ENCODE results near the gene XRCC1. TPM values are rescaled to one million over a fixed set of nuclear protein-coding genes. Genes with fewer than 3 reads are reported as not detected.
A peak's percentile ranks its signal among the peaks of the same experiment; 100 is the strongest.

The XRCC1 gene
- polyA plus RNA-seq, 3 donors: 13.1 to 23.0 (median 19.3) TPM

DNA sequence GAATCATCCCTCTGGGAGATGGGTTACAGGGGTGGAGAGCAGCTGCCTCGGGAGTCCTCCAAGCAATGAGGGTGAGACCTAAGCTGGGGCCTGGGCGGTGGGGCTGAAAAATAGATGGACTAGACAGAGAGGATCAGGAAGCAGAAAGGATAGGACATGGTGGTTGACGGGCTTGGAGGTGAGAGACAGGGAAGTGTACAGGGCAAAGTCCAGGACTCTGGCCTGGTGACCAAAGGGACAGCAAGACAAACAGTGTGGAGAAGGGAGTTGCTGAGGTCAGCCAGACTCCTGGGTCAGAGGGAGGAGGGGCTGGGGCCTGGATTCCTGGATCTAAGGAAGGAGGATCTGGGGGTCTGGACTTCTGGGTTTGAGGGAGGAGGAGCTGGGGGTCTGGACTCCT lies 76.3 kb downstream of the XRCC1 start:
- H3K27ac Mint-ChIP-seq: peak overlapping the region in 2 of 7 donors; percentile 47 to 58

DNA sequence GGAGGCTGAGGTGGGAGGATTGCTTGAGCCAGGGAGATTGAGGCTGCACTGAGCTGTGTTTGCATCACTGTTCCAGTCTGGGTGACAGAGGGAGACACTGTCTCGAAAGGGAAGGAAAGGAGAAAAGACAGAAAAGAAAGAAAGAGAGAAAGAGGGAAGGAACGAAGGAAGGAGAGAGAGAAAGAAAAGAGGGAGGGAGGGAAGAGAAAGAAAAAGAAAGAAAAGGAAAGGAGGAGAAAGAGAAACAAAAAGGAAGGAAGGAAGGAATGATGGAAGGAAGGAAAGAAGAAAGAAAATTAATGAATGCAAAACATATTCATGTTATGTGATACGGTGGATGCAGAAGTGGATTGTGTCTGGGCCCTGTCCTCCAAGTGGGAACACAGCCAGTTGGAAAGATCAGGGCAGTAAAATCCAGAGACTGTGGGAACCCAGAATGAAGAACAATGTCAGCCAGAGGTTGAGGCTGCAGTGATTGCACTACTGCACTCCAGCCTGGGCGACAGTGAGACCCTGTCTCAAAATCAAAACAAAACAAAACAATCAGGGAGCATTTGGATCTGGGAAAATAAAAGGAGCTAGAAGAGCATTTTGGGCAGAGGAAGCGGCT lies 77.0 kb downstream of the XRCC1 start:
- H3K4me2 ChIP-seq (replicated peaks; ENCODE audit: extremely low read depth, low read length, poor library complexity, severe bottlenecking): no peak overlapping the region
- peak overlapping the region in 1 of 2 donors; percentile 6 for H3K4me3 Mint-ChIP-seq
- peaks cover 29 to 78% of the 10 kb centered on the region in 2 donors for H3K36me3 Mint-ChIP-seq
- H3K9me3 Mint-ChIP-seq: no peaks in the 10 kb centered on the region
- no peaks in the 10 kb centered on the region for H3K9me3 ChIP-seq (replicated peaks in 1 of 2; ENCODE audit: control insufficient read depth in 1 of 2, insufficient read depth in 1 of 2, low read length in 2 of 2)
- H3K79me2 ChIP-seq (ENCODE audit: insufficient read depth, low read length): no peaks in the 10 kb centered on the region
- H3K9ac ChIP-seq (ENCODE audit: insufficient read depth, low read length, poor library complexity, severe bottlenecking): no peak overlapping the region
- H3K27ac Mint-ChIP-seq: peak overlapping the region in 2 of 7 donors; percentile 19 to 58
- no peaks in the 10 kb centered on the region for H4K20me1 ChIP-seq (ENCODE audit: insufficient read depth, low read length)
- DNase-seq: no peak
- H3K4me1 ChIP-seq (ENCODE audit: control insufficient read depth in 1 of 2, insufficient read depth in 2 of 2, low read length in 2 of 2): peaks cover 7 to 8% of the 10 kb centered on the region in 2 donors
- intact Hi-C loops (cut with micrococcal nuclease): no loop called here
- H3K27me3 ChIP-seq (ENCODE audit: control insufficient read depth in 2 of 2, insufficient read depth in 2 of 2, low read length in 2 of 2): no peaks in the 10 kb centered on the region
- no peak overlapping the region for H3K27ac ChIP-seq (ENCODE audit: low read depth in 1 of 2, low read length in 2 of 2)
- peaks cover 0 to 5% (median 3%) of the 10 kb centered on the region in 3 donors for H3K27me3 Mint-ChIP-seq (ENCODE audit: low read depth in 3 of 3)
- TF ChIP-seq CTCF (IDR thresholded peaks at IDR 0.05): no peak
- H3K4me3 ChIP-seq (replicated peaks in 1 of 3; ENCODE audit: low read depth in 2 of 3, low read length in 3 of 3): no peak overlapping the region
- no peak overlapping the region for H2AFZ ChIP-seq (ENCODE audit: insufficient read depth, low read depth, low read length, poor library complexity, severe bottlenecking)
- H3K36me3 ChIP-seq (replicated peaks in 1 of 2; ENCODE audit: control insufficient read depth in 1 of 2, insufficient read depth in 2 of 2, low read length in 2 of 2): peaks cover 24 to 34% of the 10 kb centered on the region in 2 donors
- H3K4me1 Mint-ChIP-seq: peaks cover 9% of the 10 kb centered on the region
- 95% methylated on average over 4 of the region's 5 CpGs for WGBS (ENCODE audit: insufficient coverage)

More for the DNA sequence above, 76.3 kb downstream of the XRCC1 start:
- TF ChIP-seq CTCF (IDR thresholded peaks at IDR 0.05): no peak
- Mint-ChIP-seq H3K9me3 (no peaks in the 10 kb centered on the region), H3K4me1 (peaks cover 14% of the 10 kb centered on the region), H3K4me3 (peak overlapping the region in 1 of 2 donors; percentile 1), H3K27me3 (ENCODE audit: low read depth in 3 of 3) (peaks cover 2 to 9% (median 3%) of the 10 kb centered on the region in 3 donors), H3K36me3 (peaks cover 29 to 74% of the 10 kb centered on the region in 2 donors)
- H3K79me2 ChIP-seq (ENCODE audit: insufficient read depth, low read length): no peaks in the 10 kb centered on the region
- no peak overlapping the region for H3K4me2 ChIP-seq (replicated peaks; ENCODE audit: extremely low read depth, low read length, poor library complexity, severe bottlenecking)
- H3K9ac ChIP-seq (ENCODE audit: insufficient read depth, low read length, poor library complexity, severe bottlenecking): no peak overlapping the region
- H2AFZ ChIP-seq (ENCODE audit: insufficient read depth, low read depth, low read length, poor library complexity, severe bottlenecking): no peak overlapping the region
- H3K9me3 ChIP-seq (replicated peaks in 1 of 2; ENCODE audit: control insufficient read depth in 1 of 2, insufficient read depth in 1 of 2, low read length in 2 of 2): no peaks in the 10 kb centered on the region
- no peaks in the 10 kb centered on the region for H3K27me3 ChIP-seq (ENCODE audit: control insufficient read depth in 2 of 2, insufficient read depth in 2 of 2, low read length in 2 of 2)
- no peak overlapping the region for H3K27ac ChIP-seq (ENCODE audit: low read depth in 1 of 2, low read length in 2 of 2)
- H4K20me1 ChIP-seq (ENCODE audit: insufficient read depth, low read length): no peaks in the 10 kb centered on the region
- DNase-seq: no peak
- H3K4me3 ChIP-seq (replicated peaks in 1 of 3; ENCODE audit: low read depth in 2 of 3, low read length in 3 of 3): no peak overlapping the region
- WGBS (ENCODE audit: insufficient coverage): 100% methylated on average over 3 of the region's 3 CpGs
- peaks cover 24 to 34% of the 10 kb centered on the region in 2 donors for H3K36me3 ChIP-seq (replicated peaks in 1 of 2; ENCODE audit: control insufficient read depth in 1 of 2, insufficient read depth in 2 of 2, low read length in 2 of 2)
- H3K4me1 ChIP-seq (ENCODE audit: control insufficient read depth in 1 of 2, insufficient read depth in 2 of 2, low read length in 2 of 2): peaks cover 10 to 12% of the 10 kb centered on the region in 2 donors
- intact Hi-C loops (cut with micrococcal nuclease): no loop called here

Measured in CD14-positive monocyte (primary cell).